Lung (tissue), 12 donors: ENCODE results near the gene TBC1D5. TPM values are rescaled to one million over a fixed set of nuclear protein-coding genes. Genes with fewer than 3 reads are reported as not detected.
A peak's percentile ranks its signal among the peaks of the same experiment; 100 is the strongest.

Source experiments
- ATAC-seq: fragments of 200-7000 bp; cut with Tn5 transposase; one replicate; pipeline ENCODE4 v1.9.1; 2020; ENCODE audit warnings: moderate number of reproducible peaks; ENCODE audit not compliant: insufficient read depth, low FRiP score
- DNase-seq, 3 donors: peaks; one replicate each; pipeline ENCODE4 v3.0.0-alpha.2; 2013 to 2017
- H3K27ac ChIP-seq, 2 donors: one replicate each; pipeline ENCODE4 v1.5.1; 2013; ENCODE audit warnings: mild to moderate bottlenecking in 2 of 2, moderate library complexity in 2 of 2, control low read depth in 1 of 2, inconsistent platforms in 1 of 2, low read depth in 1 of 2, low read length in 1 of 2
- H3K27me3 ChIP-seq, 3 donors: one replicate each; pipeline ENCODE4 v1.5.1; 2013; ENCODE audit warnings: low read length in 2 of 3; ENCODE audit not compliant: control insufficient read depth in 3 of 3, insufficient read depth in 3 of 3
- H3K36me3 ChIP-seq, 4 donors: one replicate each; pipeline ENCODE4 v1.5.1; 2013; ENCODE audit warnings: low read length in 4 of 4, mild to moderate bottlenecking in 1 of 4, moderate library complexity in 1 of 4; ENCODE audit not compliant: control insufficient read depth in 4 of 4, insufficient read depth in 4 of 4
- H3K4me1 ChIP-seq, 5 donors: one replicate each; pipeline ENCODE4 v1.5.1; 2013; ENCODE audit warnings: low read length in 5 of 5, mild to moderate bottlenecking in 2 of 5, moderate library complexity in 1 of 5; ENCODE audit not compliant: control insufficient read depth in 5 of 5, insufficient read depth in 5 of 5
- H3K4me3 ChIP-seq: one replicate; pipeline ENCODE4 v1.5.1; 2013; ENCODE audit warnings: mild to moderate bottlenecking, control low read depth, moderate library complexity
- H3K9ac ChIP-seq, 2 donors: one replicate each; pipeline ENCODE4 v1.5.1; 2013; ENCODE audit warnings: low read length in 2 of 2, control low read depth in 1 of 2; ENCODE audit not compliant: insufficient read depth in 1 of 2
- H3K9me3 ChIP-seq, 4 donors: one replicate each; pipeline ENCODE4 v1.5.1; 2013; ENCODE audit warnings: low read length in 3 of 4, mild to moderate bottlenecking in 1 of 4, moderate library complexity in 1 of 4; ENCODE audit not compliant: control insufficient read depth in 4 of 4, insufficient read depth in 3 of 4
- CTCF ChIP-seq: IDR thresholded peaks from 2 replicates; pipeline ENCODE4 v1.5.1; 2012; ENCODE audit warnings: mild to moderate bottlenecking; ENCODE audit errors: control extremely low read depth, extremely low read depth
- WGBS, 2 donors: extraction: QIAGEN DNeasy Blood & Tissue Kit; methylation state at CpG; one replicate each; pipeline ENCODE4 v1.1.7; 2013; 5-methylcytosine and 5-hydroxymethylcytosine counted together
- polyA plus RNA-seq, 2 donors: library from polyadenylated mRNA; stranded (reverse); fragments of 200-250 nt; gene quantifications; one replicate each; pipeline ENCODE4 v1.2.1, GENCODE V29; 2013
- total RNA-seq, 2 donors: library from RNA; depleted of rRNA in 1 of 2; stranded (reverse); fragments of >200 nt in 1 of 2; gene quantifications; one replicate each; pipeline ENCODE4 v1.2.1, GENCODE V29; 2014 to 2021
- donor health status: control.
- donor health status: control.
- donor health status: Bipolar disorder and iron deficiency.
- donor health status: healthy.
- donor health status: DM: yes; HTN: yes; CAD: no.

Gene TBC1D5
- total and polyA plus RNA-seq, 4 donors, result 8.7 to 111 (median 39.6) TPM

GRCh38 chr3:17553080-17553479 lies 189.4 kb downstream of the TBC1D5 start:
- peaks cover 0 to 9% (median 7%) of the 10 kb centered on the region in 5 donors for H3K4me1 ChIP-seq
- ATAC-seq (no peak), DNase-seq (peak in 2 of 3 donors; percentile 31 to 57)
- H3K9me3 ChIP-seq, result peaks cover 0 to 2% (median 0%) of the 10 kb centered on the region in 4 donors
- no peaks in the 10 kb centered on the region for H3K36me3 ChIP-seq
- no peaks in the 10 kb centered on the region for H3K27me3 ChIP-seq
- WGBS, 2 donors, result 31 to 69% methylated on average over 1 of the region's 1 CpG
- no peak for TF ChIP-seq CTCF
- H3K27ac ChIP-seq, result peak overlapping the region in 1 of 2 donors; percentile 70
- no peak overlapping the region for H3K4me3 ChIP-seq
- H3K9ac ChIP-seq, result no peak overlapping the region

- peaks cover 0 to 2% (median 0%) of the 10 kb centered on the region in 4 donors for H3K9me3 ChIP-seq
- no peak for DNase-seq
- H3K9ac ChIP-seq, result no peak overlapping the region
- TF ChIP-seq CTCF, result no peak
- H3K4me1 ChIP-seq, result peaks cover 0 to 9% (median 7%) of the 10 kb centered on the region in 5 donors
- no peaks in the 10 kb centered on the region for H3K27me3 ChIP-seq
- H3K27ac ChIP-seq, result peak overlapping the region in 1 of 2 donors; percentile 70
- H3K4me3 ChIP-seq, result no peak overlapping the region
- ATAC-seq, result no peak
- H3K36me3 ChIP-seq, result no peaks in the 10 kb centered on the region
Measured at GRCh38 chr3:17552351-17552750, 190.1 kb downstream of the TBC1D5 start.

GRCh38 chr3:17551895-17552294 lies 190.5 kb downstream of the TBC1D5 start:
- Histone ChIP-seq H3K4me1 (peaks cover 0 to 9% (median 7%) of the 10 kb centered on the region in 5 donors), H3K9ac (no peak overlapping the region), H3K9me3 (peaks cover 0 to 2% (median 0%) of the 10 kb centered on the region in 4 donors), H3K36me3 (no peaks in the 10 kb centered on the region), H3K27ac (peak overlapping the region in 1 of 2 donors; percentile 64), H3K4me3 (no peak overlapping the region), H3K27me3 (no peaks in the 10 kb centered on the region)
- 94 to 98% methylated on average over 1 of the region's 1 CpG for WGBS, 2 donors
- ATAC-seq (no peak), DNase-seq (no peak)
- TF ChIP-seq CTCF, result no peak

- no peaks in the 10 kb centered on the region for H3K27me3 ChIP-seq
- ATAC-seq (no peak), DNase-seq (peak in 1 of 3 donors; percentile 10)
- H3K27ac ChIP-seq, result no peak overlapping the region
- TF ChIP-seq CTCF, result no peak
- no peak overlapping the region for H3K4me3 ChIP-seq
- peaks cover 0 to 2% (median 0%) of the 10 kb centered on the region in 4 donors for H3K9me3 ChIP-seq
- H3K4me1 ChIP-seq, result peaks cover 0 to 9% (median 7%) of the 10 kb centered on the region in 5 donors
- no peak overlapping the region for H3K9ac ChIP-seq
- H3K36me3 ChIP-seq, result no peaks in the 10 kb centered on the region
- WGBS, 2 donors, result 83 to 87% methylated on average over 2 of the region's 2 CpGs
Measured at GRCh38 chr3:17551333-17551732, 191.1 kb downstream of the TBC1D5 start.
